Lower lobe of right lung (tissue), 2 donors: ENCODE measurements around the gene NFIA. TPM values are rescaled to one million over a fixed set of nuclear protein-coding genes. Genes with fewer than 3 reads are reported as not detected.

Source experiments
- ATAC-seq, 2 donors: fragments of 200-7000 bp; cut with Tn5 transposase; one replicate each; pipeline ENCODE4 v1.9.1; 2020 to 2022; ENCODE audit warnings: mild to moderate bottlenecking in 2 of 2, moderate library complexity in 2 of 2
- DNase-seq: peaks from one replicate; pipeline ENCODE4 v3.0.0-alpha.2; 2020
- H3K27ac ChIP-seq: fragments of 200-600 bp; one replicate; pipeline ENCODE4 v1.8.0; 2022
- H3K27me3 ChIP-seq: fragments of 200-600 bp; one replicate; pipeline ENCODE4 v1.8.0; 2022; ENCODE audit warnings: low read depth
- H3K36me3 ChIP-seq: fragments of 200-600 bp; one replicate; pipeline ENCODE4 v1.8.0; 2022; ENCODE audit warnings: mild to moderate bottlenecking
- H3K4me1 ChIP-seq: fragments of 200-600 bp; one replicate; pipeline ENCODE4 v1.8.0; 2022
- H3K4me3 ChIP-seq: fragments of 200-600 bp; one replicate; pipeline ENCODE4 v1.8.0; 2022; ENCODE audit warnings: mild to moderate bottlenecking
- H3K9me3 ChIP-seq: fragments of 200-600 bp; one replicate; pipeline ENCODE4 v1.8.0; 2022
- CTCF ChIP-seq: fragments of 200-600 bp; IDR thresholded peaks from one replicate; pipeline ENCODE4 v1.8.0; 2022; ENCODE audit warnings: antibody characterized with exemption, mild to moderate bottlenecking
- intact Hi-C: fragments of 100-400 bp; cut with DNase I; formaldehyde crosslinking; loops from one replicate; pipeline ENCODE4 v1.11.0; 2022
- total RNA-seq: library from RNA; stranded (reverse); fragmentation: NEBNext Ultra II Directional; extraction: Animal tissue kit (Norgen Biotek cat#: 25700); gene quantifications from one replicate; pipeline ENCODE4 v1.2.1, GENCODE V29; 2021
- donor health status: DM: no; HTN: yes; CAD: no; lungs with severe emphysema.

Gene NFIA
- total RNA-seq, 1 donor from 2014 or later = 70.0 TPM

DNA sequence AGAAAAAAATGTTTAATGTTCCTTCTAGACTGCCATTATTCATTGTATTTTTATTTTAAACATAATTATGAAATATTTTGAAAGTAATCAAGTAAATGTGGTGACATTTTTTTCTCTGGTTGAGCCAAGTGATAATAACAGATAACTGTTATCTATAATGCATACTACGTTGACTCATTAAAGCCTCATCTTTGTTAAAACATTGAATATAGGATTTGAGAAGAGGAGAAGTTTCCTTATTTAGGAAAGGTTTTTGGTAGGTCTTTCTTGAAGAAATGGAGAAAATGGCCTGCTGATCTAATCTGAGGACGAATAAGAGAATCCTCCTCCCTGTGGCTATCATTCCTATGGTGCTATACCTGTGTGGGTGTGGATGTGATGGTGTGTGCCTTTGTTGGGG is 89.0 kb downstream of the NFIA start:
- ATAC-seq = no peak
- no peak overlapping the region for H3K4me3 ChIP-seq
- DNase-seq = no peak
- no peaks in the 10 kb centered on the region for H3K9me3 ChIP-seq
- intact Hi-C loops = no loop called here
- no peak for TF ChIP-seq CTCF
- H3K4me1 ChIP-seq = peaks cover 16% of the 10 kb centered on the region
- no peak overlapping the region for H3K27ac ChIP-seq
- H3K27me3 ChIP-seq = no peaks in the 10 kb centered on the region
- no peaks in the 10 kb centered on the region for H3K36me3 ChIP-seq

- H3K36me3 ChIP-seq = no peaks in the 10 kb centered on the region
- intact Hi-C loops = no loop called here
- no peak for ATAC-seq
- no peak overlapping the region for H3K4me3 ChIP-seq
- no peak for TF ChIP-seq CTCF
- no peaks in the 10 kb centered on the region for H3K9me3 ChIP-seq
- H3K27me3 ChIP-seq = no peaks in the 10 kb centered on the region
- H3K4me1 ChIP-seq = peaks cover 16% of the 10 kb centered on the region
- no peak for DNase-seq
- H3K27ac ChIP-seq = no peak overlapping the region
These were observed 89.6 kb downstream of the NFIA start for GRCh38 chr1:61171974-61172373.

DNA sequence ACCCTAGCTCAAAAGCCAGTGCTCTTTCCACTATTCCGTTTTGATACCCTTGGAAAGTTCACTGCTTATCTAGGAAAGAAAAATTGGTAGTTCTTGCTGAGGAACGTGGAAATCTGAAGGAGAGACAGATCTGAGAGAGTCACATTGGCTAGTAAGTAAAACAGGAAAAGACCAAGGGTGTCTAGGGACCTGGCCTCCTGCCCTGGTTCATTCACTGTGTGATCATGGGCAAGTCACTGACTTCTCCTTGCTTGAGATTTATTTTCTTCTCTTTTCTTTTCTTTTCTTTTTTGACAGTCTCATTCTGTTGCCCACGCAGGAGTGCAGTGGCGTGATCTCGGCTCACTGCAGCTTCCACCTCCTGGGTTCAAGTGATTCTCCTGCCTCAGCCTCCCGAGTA is 90.8 kb downstream of the NFIA start:
- Histone ChIP-seq H3K36me3 (no peaks in the 10 kb centered on the region), H3K9me3 (no peaks in the 10 kb centered on the region), H3K27ac (no peak overlapping the region), H3K4me3 (no peak overlapping the region), H3K27me3 (no peaks in the 10 kb centered on the region), H3K4me1 (peaks cover 16% of the 10 kb centered on the region)
- ATAC-seq (no peak), DNase-seq (no peak)
- no peak for TF ChIP-seq CTCF
- intact Hi-C loops = no loop called here

DNA sequence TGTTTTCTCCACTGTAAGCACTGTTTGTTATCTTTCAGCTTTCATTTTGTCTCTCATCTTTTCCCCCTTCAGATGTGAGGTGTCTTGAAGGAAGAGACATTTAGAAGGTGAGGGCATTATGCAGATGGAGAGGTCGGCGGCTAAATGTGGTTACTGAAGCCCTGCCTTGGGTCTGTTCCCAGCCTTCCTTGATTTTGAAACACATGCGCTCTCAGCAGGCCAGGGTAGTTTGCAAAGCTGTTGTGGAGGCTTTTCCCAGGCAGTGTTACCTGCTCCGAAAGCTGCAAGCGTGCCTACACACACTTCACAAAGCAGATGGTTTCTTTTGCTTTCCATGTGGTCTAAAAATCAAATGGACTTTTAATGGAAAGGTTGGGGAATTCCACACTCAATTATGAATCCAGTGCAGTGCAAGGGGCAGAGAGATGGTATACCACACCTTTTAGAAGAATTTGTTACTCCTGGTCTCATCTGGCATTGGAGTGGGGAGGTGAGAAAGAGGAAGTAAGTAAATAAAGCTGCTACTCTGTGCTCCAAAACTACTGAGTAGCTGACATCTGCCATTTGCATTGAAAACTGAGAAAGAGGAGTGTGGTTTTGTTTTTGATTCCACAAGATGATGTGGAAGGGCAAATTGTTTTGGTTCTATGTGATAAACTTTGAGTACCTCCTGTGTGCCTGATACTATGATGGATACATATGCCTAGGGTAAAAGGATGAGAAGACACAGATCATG is 91.9 kb downstream of the NFIA start:
- DNase-seq = no peak
- intact Hi-C loops = no loop called here
- no peak overlapping the region for H3K27ac ChIP-seq
- H3K4me3 ChIP-seq = no peak overlapping the region
- H3K9me3 ChIP-seq = no peaks in the 10 kb centered on the region
- peaks cover 5% of the 10 kb centered on the region for H3K4me1 ChIP-seq
- H3K36me3 ChIP-seq = no peaks in the 10 kb centered on the region
- H3K27me3 ChIP-seq = no peaks in the 10 kb centered on the region
- no peak for TF ChIP-seq CTCF
- ATAC-seq = peak; percentile 34 to 36

- no peak for DNase-seq
- ATAC-seq = no peak
- H3K9me3 ChIP-seq = no peaks in the 10 kb centered on the region
- no peaks in the 10 kb centered on the region for H3K36me3 ChIP-seq
- TF ChIP-seq CTCF = no peak
- no peak overlapping the region for H3K27ac ChIP-seq
- no peak overlapping the region for H3K4me3 ChIP-seq
- intact Hi-C loops = no loop called here
- no peaks in the 10 kb centered on the region for H3K27me3 ChIP-seq
- peaks cover 4% of the 10 kb centered on the region for H3K4me1 ChIP-seq
These were observed 93.6 kb downstream of the NFIA start for GRCh38 chr1:61175976-61176375.
